Liver (tissue), 3 donors: ENCODE measurements around the gene SGCD.

Experiments
- CTCF ChIP-seq: fragments of 150-350 bp; IDR thresholded peaks from 2 replicates; pipeline ENCODE4 v1.5.1; 2017; ENCODE audit warnings: improper control_type of control experiment, low read depth, low read length; ENCODE audit not compliant: missing input control
- TAF1 ChIP-seq: conservative IDR thresholded peaks from 2 replicates; pipeline ENCODE4 v1.6.1; 2016; ENCODE audit warnings: antibody characterized with exemption, mild to moderate bottlenecking
- donor health status: healthy.
- donor health status: healthy.

DNA sequence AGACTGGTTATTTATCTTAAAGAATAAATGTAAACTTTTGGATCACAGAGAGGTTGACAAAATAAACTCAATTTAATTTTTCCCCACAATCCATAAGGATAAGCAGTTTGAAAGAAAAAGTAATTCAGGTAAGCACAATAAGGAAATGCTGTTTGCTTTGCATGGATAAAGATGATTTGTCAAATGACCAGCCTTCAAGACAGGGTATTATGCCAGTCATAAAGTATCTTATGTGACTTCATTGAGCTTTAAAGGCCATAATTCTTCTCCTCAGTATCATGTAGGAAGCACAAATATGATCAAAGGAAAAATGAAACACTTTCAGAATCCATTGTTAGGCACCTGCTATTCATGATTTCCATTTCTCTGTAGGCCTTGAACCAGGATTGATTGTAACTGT lies 342.5 kb downstream of the SGCD start:
- TF ChIP-seq CTCF, result no peak
- no peak for TF ChIP-seq TAF1
